Gastroesophageal sphincter (tissue), 3 donors: ENCODE data around the gene OLFM2.

Experiments used
- CTCF ChIP-seq, 4 experiments: fragments of 200-600 bp in 2 of 4; fragments of 450-650 bp in 2 of 4; sonication (generic) in 1 of 4; IDR thresholded peaks; one replicate each; pipeline ENCODE4 v1.5.1; 2017 to 2019; ENCODE audit warnings: antibody characterized with exemption in 4 of 4, mild to moderate bottlenecking in 2 of 4, moderate library complexity in 2 of 4
- EP300 ChIP-seq: sonication (generic); formaldehyde crosslinking; IDR thresholded peaks from one replicate; pipeline ENCODE4 v1.6.1; 2017; ENCODE audit warnings: antibody characterized with exemption, mild to moderate bottlenecking
- POLR2A ChIP-seq, 2 donors: fragments of 450-650 bp; IDR thresholded peaks; one replicate each; pipeline ENCODE4 v1.6.1; 2017; ENCODE audit warnings: antibody characterized with exemption in 2 of 2, mild to moderate bottlenecking in 2 of 2, moderate library complexity in 1 of 2
- POLR2AphosphoS5 ChIP-seq: sonication (generic); formaldehyde crosslinking; IDR thresholded peaks from one replicate; pipeline ENCODE4 v1.6.1; 2017; ENCODE audit warnings: antibody characterized with exemption

DNA sequence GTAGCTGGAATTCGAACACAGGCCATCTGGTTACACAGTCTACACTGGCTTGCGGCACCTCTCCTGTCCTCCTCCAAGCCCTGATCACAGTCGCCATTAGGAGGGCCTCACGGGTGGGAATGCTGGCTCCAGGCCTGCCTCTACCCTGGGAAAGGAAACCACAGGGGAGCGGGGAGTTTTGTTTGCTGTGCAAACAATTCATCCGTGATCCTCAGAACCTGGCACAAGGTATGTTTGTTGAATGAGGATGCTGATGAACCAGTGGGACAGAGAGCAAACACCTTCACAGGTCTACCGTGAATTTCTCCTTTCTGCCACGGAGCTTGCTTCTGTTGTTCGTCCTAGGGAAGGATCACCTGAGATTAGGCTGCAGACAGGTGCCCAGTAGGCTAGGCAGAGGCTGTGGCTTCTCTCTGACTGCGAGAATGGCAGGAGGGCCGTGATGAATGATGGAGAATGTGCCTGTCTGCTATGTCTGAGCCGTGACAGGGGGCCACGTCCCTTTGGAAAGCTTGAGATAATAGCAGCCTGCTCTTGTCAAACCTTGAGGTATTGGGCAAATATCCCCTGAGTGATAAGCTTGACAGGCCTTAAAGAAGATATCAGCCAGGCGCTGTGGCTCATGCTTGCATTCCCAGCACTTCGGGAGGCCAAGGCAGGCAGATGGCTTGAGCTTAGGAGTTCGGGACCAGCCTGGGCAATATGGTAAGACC is 64.5 kb downstream of the OLFM2 start:
- TF ChIP-seq CTCF (IDR thresholded peaks at IDR 0.05) (no peak), POLR2A (IDR thresholded peaks at IDR 0.05) (no peak), POLR2AphosphoS5 (no peak), EP300 (no peak)
